Stimulated activated CD8-positive, alpha-beta memory T cell treated with anti-CD3 and anti-CD28 coated beads, Interleukin-4, amount 100 ng/mL, for 24 hours (primary cell): ENCODE data around the gene DAPK1.

ENCODE experiments used
- DNase-seq: peaks from one replicate; pipeline ENCODE4 v3.0.0-alpha.2; 2020; ENCODE audit warnings: low read depth

The DAPK1 gene

GRCh38 chr9:87668722-87669121, 171.1 kb downstream of the DAPK1 start:
- no peak for DNase-seq

- DNase-seq = no peak
Measured at GRCh38 chr9:87670572-87671264, 173.1 kb downstream of the DAPK1 start.

DNA sequence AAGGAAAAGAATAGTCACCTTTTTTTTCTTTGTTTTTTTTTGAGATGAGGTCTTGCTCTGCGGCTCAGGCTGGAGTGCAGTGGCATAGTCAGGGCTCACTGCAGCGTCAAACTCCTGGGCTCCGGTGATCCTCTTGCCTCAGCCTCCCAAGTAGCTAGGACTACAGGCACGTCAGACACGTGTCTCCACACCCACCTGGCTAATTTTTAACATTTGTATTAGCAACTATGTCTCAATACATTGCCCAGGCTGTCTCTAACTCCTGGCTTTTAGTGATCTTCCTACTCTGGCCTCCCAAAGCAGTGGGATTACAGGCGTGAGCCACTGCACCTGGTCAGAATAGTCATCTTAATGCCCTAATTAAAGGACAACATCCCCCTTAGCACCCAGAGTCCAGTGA, 173.8 kb downstream of the DAPK1 start:
- DNase-seq = no peak

DNA sequence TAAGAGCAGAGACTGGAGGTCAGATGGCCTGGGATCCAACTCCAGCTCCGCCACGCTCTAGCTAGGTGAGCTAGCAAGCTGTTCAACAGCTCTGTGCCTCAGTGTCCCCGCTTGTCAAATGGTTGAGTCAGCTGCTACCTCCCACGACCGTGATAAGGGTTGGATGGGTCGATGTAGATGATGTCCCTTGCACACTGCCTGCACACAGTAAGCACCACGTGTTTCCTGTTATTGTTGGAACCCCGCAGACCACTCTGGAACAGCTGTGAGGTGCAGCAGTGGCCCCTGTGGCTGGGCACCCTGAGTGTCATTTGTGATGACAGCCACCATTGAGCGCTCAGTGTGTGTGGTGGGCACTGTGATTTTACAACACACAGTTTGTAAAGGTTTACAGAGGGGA, 174.3 kb downstream of the DAPK1 start:
- no peak for DNase-seq

DNA sequence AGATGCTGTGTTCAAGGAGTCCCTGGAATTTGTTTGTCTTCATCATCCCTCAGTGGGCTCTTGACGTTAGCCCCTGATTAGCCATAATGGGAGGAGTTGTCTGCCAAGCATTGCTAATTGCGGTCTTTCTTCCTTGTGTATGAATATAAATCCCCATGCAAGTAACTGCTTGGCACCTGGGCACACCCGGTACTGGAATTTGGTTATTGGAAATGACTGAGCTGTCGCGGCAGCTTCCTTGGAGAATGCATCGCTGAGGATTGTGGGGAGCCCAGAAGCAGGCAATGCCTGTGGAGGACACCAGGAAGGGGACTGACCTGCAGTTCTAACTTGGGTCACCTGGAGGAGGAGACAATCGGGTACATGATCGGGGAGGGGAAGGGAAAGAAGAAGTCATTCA, 174.9 kb downstream of the DAPK1 start:
- no peak for DNase-seq

GRCh38 chr9:87673446-87674120, 175.9 kb downstream of the DAPK1 start:
- no peak for DNase-seq

DNA sequence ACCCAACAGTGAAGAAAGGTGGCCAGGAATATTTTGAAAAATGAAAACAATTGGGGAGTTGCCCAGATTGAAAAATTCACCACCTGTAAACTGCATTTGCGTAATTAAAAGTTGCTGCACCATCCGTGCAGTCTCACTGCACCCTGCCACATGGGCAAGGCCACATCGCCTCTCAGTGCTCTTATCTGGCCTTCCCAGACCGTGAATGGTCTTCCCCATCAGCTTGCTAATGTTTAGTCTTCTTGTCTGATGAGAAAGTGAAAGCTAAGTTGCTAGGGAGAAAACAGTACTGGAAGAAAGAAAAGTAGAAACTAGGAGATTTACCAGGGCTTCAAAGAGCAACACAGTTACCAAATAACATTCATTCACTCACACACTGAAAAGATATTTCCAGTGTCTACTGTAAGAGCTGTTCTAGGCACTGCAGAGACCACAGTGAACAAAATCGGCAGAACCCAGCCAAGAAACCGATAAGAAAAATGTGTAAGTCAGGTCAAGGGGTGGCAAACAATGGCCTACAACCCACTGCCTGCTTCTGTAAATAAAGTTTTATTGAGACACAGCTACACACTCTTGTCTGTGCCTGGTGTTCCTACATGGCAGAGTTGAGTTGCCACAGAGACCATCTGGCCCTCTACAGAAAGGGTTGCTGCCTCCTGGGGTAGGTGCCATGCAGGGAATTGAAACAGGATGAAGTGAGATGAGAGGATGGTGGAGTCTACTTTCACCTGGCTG, 177.1 kb downstream of the DAPK1 start:
- DNase-seq = no peak

GRCh38 chr9:87675906-87676515, 178.3 kb downstream of the DAPK1 start:
- DNase-seq = no peak

DNA sequence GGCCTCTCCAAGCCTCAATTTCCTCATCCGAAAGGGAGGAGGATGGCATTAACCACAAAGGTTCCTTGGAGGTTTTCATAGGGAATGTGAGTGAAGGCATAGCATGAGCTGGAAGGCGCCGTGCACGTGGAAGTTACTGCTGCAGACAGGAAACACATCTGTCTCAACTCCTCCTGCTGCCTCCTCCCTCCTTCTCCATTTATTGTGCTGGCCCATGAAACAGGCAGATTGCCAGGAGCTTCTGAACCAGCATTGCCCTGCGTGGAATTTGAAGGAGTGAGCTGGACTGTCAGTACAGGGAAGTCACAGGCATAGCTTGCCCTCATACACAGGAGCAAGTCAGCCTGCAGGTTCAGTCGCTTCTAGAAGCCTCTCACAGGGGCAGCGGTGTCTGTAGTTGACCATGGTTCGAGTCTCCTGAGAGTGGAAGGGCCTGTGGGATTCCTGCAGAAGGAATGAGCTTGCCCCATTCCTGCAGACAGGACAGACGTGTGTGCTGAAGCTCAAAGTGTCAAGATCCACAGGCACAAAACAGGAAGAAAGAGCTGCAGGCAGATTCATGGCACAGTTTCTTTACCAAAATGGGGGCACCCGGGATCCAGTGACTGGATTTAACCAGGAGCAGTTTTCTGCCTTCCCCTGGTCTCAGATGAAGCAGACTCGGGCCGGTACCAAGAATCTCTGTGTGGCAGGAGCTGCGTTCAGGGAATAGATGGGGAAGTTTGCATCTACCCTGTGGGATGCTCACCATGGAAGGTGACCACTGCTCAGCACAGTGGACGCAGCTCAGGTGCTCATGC, 179.5 kb downstream of the DAPK1 start:
- DNase-seq = no peak

GRCh38 chr9:87677776-87678587, 180.3 kb downstream of the DAPK1 start:
- no peak for DNase-seq

DNA sequence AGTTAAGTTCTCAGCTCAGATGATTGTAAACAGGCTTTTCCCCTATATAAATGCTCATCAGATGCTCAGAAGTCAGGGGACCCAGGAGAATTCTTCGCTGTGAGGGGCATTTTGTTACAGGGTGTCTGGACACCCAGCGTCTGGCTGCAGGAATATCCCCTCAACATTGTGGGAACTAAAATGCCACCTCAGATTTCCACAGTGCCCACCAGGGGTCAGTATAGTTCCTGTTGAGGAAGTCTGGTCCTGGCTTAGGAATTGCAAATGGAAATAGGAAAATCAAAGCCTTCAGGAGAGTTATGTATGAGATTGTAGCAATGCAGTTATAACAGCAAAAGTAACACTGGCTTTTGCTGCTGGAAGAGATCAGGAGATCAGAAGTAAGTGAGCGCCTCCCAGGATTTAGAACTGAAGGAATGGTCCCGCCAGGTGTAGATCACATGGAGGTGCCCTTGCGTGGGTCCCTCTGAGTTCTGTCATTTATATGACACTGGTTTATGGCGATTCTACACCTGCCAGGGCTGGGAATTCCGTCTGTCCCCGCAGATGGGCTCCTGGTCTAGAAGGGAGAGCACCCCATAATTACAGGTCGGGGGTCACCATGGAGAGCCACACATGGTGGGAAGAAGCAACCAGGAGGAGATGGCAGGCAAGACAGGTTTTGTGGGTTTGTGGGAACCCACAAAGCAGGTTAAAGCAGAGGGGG, 181.1 kb downstream of the DAPK1 start:
- no peak for DNase-seq

- DNase-seq = no peak
Measured at GRCh38 chr9:87681271-87682061, 183.8 kb downstream of the DAPK1 start.

DNA sequence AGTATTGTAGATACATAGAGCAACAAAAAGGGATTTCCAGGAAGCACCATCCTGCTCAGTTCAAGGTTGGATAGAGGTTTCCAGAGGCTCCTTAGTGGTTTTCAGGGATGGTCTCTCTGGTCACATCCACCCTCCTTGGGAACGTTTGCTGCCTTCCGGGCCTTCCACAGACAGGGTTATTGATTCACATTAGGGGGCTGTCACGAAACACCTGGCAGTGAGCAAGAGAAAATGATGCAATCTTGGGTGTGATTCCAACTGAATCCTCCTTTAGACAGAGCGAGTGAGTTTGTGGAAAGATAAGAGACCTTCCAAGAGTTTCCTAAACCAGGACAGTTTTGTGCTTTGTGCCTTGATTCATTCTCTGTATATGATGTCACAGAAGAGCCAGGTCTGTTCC, 184.4 kb downstream of the DAPK1 start:
- no peak for DNase-seq

DNA sequence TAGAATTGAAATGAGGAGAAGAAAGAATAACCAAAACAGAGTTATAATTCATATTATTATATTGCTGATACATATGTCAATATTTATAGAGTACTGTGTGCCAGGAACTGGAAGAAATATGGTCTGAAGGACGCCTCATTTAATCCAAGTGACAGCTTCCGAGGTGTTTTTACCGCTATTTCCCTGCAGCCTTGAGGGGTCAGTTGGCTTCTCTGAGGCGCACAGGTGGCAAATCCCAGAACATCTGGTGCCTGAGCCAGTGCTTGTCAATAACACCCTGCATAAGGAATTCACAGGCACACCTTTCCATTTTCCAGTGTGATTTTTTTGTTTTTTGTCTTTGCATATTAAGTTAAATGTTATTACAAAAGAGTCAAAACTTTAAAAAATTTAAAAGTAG, 185.0 kb downstream of the DAPK1 start:
- no peak for DNase-seq

DNA sequence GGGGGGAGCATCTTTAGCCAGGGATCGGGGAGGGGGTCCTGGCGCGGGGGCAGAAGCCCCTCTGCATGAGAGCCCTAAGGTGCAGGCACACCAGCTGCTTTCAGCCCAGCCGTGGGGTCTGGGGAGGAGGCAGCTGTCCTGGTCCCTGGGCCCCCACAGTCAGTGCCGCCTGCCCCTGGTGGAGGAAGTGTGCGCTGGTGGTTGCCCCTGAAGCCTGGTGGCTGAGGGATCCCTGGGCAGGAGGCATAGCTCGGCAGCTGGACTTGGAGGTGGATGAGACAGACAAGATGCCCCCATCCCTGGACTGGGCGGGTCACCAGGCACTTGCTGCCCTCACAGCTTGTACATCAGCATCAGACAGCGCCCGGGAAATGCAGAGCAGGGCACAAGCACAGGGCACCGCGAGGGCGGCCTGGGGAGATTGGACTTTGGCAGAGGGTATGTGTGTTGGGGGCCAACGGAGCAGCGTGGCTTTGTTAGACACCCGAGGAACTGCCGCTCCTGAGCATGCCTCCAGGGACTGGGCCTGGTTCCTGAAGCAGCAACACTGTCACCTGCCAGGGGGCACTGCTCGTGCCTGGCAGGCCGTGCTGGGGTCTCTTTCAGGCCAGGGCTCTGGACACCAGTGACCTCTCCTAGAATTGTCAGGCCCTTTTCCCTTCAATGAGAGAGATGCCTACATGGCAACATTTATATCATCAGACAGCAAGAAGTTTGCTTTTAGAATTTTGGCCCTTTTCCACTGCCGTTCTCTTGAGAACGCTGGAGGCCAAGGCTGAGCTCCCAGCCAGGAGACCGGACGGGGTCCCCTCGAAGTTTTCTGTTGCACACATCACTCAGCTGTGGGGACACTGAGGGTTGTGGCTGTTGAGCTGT, 186.3 kb downstream of the DAPK1 start:
- DNase-seq = no peak

GRCh38 chr9:87684627-87685219, 187.1 kb downstream of the DAPK1 start:
- no peak for DNase-seq

DNA sequence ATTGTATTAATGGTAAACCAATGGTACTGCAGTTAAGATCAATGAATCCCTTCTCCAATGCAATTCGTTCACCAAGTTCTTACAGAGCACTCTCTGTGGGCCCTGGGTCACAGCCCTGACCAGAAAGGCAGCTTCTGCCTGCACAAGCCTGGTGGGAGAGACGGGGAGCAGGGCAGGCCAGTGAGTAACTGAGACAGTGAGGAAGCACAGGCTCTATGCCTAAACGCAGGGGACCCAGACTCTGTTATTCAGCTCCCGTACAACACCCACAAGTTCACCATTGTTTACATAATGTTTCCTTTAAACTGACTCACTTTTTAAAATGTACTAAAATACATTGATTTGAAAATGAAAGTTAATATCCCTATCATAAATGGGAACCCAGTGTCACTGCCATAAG, 187.8 kb downstream of the DAPK1 start:
- no peak for DNase-seq

DNA sequence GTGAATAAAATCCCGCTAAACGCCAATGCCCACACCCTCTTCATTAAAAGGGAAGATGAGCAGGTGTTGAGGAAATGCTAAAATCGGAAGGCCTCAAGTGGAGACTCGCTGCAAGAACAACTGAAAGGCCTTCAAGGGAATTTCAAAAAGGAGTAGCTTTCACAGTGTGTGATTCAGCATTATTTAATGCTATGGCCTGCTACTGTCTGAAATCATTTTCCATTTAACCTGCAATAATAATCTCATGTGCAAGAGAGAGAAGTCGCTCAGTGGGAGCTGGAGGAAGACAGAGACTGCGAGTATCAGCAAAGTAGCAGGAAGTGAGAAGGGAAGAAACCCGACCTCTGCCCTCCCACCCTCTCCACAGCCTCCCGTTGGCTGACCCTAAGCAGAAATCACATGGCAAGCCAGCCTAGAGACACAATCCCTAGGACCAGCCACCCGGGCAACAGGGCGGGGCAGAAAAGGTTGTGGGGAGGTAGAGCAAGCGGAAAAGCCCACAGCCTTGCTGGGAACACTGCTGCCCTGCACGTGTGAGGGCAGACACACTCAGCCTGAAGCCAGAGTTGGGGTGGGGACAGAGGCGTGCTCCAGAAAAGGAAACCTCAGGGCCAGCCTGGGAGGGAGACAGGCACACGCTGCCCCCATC, 188.3 kb downstream of the DAPK1 start:
- no peak for DNase-seq
